Middle frontal gyrus (tissue), 1 donor: ENCODE results near the gene CCDC28B.

Source experiments
- DNase-seq: peaks from one replicate; pipeline ENCODE4 v3.0.0-alpha.2; 2015; ENCODE audit warnings: low spot score; ENCODE audit errors: extremely low spot score

CCDC28B gene

DNA sequence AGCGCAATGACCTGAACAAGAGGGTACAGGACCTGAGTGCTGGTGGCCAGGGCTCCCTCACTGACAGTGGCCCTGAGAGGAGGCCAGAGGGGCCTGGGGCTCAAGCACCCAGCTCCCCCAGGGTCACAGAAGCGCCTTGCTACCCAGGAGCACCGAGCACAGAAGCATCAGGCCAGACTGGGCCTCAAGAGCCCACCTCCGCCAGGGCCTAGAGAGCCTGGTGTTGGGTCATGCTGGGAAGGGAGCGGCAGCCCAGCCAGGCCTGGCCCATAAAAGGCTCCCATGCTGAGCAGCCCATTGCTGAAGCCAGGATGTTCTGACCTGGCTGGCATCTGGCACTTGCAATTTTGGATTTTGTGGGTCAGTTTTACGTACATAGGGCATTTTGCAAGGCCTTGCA, 5.4 kb upstream of the CCDC28B start:
- DNase-seq, result no peak

- DNase-seq, result no peak
These were observed 4.9 kb upstream of the CCDC28B start for GRCh38 chr1:32195531-32195930.

- no peak for DNase-seq
These were observed 4.2 kb upstream of the CCDC28B start for GRCh38 chr1:32195972-32196823.

- no peak for DNase-seq
These were observed 3.3 kb upstream of the CCDC28B start for GRCh38 chr1:32197074-32197473.

DNA sequence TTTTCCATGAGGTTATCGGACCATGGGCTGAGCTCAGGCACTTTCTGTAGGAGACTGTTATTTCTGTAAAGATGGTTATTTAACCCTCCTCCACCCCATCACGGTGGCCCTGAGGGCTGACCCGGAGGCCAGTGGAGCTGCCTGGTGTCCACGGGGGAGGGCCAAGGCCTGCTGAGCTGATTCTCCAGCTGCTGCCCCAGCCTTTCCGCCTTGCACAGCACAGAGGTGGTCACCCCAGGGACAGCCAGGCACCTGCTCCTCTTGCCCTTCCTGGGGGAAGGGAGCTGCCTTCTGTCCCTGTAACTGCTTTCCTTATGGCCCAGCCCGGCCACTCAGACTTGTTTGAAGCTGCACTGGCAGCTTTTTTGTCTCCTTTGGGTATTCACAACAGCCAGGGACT, 2.6 kb upstream of the CCDC28B start:
- no peak for DNase-seq

GRCh38 chr1:32198237-32199042, 2.0 kb upstream of the CCDC28B start:
- no peak for DNase-seq

DNA sequence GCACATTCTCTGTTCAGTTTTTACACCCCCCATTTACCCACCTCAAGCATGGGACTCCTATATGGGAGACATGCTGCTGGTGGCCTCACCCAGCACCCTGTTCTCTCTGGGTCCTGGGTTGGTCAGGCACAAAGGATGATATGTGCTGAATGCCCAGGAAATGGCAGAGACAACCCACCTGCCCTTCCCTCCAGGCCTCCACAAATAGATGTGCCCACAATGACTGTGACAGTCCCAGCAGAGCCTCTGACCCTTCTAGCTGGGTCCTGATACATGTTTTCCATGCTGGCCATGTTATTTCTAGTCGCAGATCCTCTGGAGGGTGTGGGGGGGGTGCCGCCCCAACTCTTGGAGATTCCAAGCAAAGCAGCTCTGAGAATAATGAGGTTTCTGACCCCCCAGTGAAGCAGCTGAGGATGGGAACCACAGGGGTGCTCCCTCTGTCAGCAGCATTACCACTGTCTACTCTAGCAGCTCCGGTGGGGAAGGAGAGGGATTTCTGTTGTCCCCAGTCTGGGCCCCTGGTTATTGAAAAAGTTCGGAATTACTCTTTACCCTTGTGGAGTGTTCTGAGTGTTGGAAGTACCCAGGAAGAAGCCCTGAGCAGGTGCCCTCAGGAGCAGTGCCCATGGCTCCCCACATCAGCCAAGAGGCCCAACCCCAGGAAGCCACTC, 1.2 kb upstream of the CCDC28B start:
- DNase-seq, result no peak

DNA sequence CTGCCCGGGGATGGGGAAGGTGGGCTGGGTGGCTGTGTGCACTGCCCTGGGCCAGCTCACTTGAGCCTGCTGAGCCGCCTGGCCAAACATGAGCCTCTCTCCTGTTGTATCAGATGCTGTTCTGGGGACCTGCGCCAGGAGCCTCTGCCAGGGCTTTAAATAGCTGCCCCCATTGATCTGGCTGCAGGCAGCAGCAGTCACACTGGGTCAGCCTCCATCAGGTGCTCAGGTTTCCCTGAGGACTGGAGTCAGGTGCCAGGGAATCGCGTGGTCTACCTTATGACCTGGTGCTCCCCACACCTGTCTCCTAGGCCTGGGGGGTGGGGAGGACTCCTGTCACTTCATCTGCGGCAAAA, 700 bp upstream of the CCDC28B start:
- no peak for DNase-seq

DNA sequence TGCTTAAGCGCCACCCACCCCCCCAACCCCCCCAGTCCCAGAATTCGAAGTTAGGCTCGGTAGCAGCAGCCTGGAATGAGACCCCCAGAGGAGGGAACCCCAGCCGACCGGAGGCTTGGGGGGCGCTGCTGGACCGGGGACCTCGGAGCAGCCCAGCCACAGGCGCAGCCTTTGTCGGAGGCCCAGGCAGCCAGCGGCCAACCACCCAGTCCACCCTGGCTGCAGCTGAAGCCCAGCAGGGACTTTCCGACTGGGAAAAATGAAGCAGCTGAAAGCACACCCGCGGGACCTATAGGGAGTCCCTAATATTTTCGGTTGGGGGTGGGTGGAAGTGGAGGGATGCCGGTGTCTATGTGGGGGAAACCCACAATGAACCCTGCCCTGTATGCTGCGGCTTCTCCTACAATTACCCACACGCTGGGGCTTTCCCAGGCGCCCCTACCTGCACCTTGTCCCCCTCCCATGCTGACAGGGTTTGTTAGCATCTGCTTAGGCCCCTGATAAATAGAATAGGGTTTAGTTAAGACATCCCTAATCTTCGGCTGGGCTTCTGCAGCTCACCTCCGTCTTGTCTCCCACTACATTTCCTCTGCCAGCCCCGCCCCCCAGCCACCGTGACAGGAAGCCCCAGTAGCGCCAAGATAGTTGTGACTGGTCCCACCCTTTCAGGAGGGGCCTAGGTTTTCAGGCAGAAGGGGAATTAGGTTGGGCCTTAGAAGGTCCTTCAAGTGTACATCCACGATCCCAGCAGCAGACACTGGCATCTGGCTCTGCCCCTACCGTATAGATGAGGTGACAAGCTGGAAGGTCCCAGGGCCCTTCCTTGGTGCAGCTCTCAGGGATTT, 838 bp downstream of the CCDC28B start:
- DNase-seq, result no peak

GRCh38 chr1:32204943-32205361, 4.6 kb downstream of the CCDC28B start:
- no peak for DNase-seq

DNA sequence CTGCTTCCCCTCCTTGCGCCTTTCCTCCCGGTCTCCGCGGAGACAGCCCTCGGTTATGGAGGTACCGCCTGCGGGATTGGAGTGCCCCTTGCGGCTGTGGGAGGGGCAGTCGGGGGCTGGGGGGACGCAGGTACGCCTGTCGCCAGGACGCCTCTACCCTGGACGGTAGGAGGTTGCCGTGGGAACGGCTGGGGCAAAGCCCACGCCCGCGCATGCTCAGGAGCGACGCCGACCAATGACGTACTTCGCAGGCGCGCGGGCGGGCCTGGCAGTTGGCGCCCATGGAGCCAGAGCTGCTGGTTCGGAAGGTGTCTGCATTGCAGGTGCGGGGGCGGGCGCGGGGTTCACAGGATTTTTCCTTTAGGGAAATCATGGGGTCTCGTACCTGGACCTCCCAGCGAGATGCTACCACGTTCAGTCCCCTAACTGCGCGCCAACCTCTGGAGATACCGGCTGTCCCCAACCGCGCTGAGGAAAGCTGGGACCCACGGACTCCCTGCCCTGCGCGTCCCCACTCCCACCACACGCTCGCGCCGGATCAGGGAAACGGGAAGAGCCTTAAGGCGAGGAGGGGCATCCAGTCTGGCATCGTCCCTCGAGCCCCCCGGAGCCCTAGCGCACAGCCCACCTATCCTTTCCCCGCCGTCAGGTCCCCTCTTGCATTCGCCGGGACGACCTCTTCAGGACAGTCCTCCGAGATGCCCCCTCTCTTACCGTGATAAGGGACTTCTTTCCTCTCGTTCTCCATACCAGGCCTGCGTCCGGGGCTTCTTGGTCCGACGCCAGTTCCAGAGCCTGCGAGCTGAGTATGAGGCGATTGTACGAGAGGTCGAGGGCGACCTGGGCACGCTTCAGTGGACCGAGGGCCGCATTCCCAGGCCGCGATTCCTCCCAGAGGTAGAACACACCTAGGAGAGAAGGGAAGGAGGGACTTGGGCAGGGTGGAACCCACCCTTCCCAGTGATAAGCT, 5.3 kb downstream of the CCDC28B start, which contains the start of gene IQCC:
Gene IQCC (plus strand): TSS at position 271 of the 970 bp plus-strand sequence. CDS start 11 bp downstream, at position 282.
- DNase-seq, result peak; percentile 81

- no peak for DNase-seq
These were observed 8.1 kb downstream of the CCDC28B start for GRCh38 chr1:32208469-32208868.

GRCh38 chr1:32208891-32209328, 8.5 kb downstream of the CCDC28B start, which contains the start of gene DCDC2B:
Gene DCDC2B, plus strand, starts transcription at chr1:32209089. Its CDS starts 5 bp downstream, at chr1:32209094.
- DNase-seq, result no peak

GRCh38 chr1:32215629-32216480, 15.5 kb downstream of the CCDC28B start:
- no peak for DNase-seq

- DNase-seq, result no peak
These were observed 16.2 kb downstream of the CCDC28B start for GRCh38 chr1:32216566-32216965.

- no peak for DNase-seq
These were observed 18.6 kb downstream of the CCDC28B start for GRCh38 chr1:32219022-32219421.

DNA sequence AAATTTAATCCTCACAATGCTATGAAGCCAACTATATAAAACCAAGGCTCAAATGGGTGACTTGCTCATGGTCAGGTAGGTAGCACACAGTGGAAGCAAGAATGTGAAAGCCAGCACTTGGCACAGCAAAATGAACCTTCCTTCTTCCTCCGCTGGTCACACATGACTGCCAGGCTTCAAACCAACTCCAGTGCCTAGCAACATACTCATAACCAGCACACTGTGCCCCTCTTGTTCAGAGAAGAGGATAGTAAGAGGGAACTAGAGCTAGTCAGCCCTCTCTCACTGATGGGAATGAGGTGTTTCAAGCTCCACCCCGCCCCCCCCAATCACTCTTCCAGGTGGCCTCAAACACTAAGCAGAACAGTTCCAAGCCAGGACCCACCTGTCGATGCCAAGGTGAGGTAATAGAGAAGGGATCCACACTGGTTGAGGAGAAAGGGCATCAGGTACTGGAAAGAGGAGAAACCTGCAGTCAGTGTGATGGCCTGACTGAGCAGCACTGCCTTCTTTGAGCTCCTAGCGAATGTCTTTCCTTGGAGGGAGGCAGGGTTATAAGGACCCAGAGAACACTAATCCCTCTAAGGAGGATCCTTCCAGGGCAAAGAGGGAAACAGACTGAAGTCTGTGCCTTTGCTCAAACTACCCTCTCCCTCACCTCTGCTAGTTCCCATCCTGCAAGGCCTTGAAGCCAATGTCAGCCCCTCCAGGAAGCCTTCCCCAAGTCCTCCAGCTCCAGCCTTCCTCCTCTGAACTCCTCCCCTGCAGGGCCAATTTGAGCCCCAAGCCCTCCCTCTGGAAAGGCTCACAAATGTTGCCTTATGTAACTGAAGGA, 20.6 kb downstream of the CCDC28B start:
- no peak for DNase-seq

DNA sequence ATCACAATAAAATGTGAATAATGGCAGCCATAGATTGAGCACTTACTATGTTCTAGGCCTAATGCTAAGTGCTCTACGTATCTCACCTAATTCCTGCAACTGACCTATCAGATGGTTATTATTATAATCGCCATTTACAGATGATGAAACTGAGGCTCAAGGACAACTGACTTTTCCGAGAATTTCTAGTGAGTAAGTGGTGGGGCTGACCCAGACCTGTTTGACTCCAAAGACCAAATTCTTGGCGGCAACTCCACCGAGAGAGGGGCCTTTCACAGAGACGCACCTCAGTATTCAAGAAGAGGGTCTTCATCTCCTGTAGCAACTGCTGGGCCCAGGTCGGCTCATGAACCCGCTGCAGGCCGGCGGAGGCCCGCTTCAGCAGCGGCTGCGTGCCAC, 21.2 kb downstream of the CCDC28B start:
- DNase-seq, result no peak
